GM18520 (cell line): ENCODE data around the gene TNFRSF1B.
A peak's percentile ranks its signal among the peaks of the same experiment; 100 is the strongest.

Experiments used
- ATAC-seq: cut with Tn5 transposase; IDR thresholded peaks from one replicate; pipeline ENCODE4 v1.9.1; 2021; ENCODE audit not compliant: unreplicated experiment

Gene TNFRSF1B

DNA sequence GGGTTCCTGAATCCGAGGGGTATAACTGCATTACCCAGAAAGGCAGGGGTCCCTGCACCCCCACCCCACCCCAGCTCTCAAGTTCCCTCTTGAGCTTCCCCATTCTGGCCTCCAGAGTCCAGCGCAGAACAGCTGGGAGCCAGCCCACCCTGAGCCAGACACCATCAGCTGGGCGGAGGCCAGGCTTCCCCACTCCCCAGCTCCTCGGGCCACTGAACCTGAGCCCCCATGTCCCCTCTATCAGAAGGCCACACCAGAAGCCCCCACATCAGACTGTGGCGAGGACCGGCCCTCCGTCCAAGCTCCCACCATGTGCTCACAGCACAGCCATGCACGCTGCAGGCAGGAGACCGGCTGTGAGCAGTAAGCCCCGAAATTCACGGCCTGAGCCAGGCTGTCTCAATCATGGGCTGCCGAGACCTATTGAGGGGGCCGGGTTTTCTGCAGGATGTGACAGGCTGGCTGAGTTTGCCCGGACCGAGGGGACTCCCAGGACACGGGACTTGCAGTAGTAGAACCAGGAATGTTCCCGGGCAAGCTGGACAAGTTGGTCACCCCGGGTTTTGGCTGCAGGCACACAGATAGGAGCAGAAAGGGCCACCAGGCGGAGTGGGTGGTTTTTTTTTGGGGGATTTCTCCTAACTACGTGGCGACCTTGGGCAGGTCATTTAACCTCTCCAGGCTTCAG is 25.5 kb upstream of the TNFRSF1B start:
- no peak for ATAC-seq

- ATAC-seq = no peak
These were observed 24.5 kb upstream of the TNFRSF1B start for GRCh38 chr1:12142141-12142823.

- ATAC-seq = no peak
These were observed 23.7 kb upstream of the TNFRSF1B start for GRCh38 chr1:12142891-12143630.

- ATAC-seq = no peak
These were observed 23.1 kb upstream of the TNFRSF1B start for GRCh38 chr1:12143631-12144155.

DNA sequence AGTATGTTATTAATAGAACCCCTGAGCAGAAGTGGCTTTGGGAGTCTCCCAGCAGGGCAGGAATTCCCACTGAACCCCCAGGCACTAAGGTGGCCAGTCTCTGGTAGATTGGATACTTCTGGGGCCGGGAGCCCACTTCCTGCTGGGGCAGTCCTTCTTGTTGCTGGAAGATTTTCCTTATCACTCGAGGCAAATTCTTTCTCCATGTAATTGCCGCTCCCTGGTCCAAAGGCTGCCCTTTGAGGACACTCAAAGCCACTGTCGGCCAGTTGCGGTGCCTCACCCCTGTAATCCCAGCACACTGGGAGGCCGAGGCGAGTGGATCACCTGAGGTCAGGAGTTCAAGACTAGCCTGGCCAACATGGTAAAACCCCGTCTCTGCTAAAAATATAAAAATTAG is 22.6 kb upstream of the TNFRSF1B start:
- no peak for ATAC-seq

DNA sequence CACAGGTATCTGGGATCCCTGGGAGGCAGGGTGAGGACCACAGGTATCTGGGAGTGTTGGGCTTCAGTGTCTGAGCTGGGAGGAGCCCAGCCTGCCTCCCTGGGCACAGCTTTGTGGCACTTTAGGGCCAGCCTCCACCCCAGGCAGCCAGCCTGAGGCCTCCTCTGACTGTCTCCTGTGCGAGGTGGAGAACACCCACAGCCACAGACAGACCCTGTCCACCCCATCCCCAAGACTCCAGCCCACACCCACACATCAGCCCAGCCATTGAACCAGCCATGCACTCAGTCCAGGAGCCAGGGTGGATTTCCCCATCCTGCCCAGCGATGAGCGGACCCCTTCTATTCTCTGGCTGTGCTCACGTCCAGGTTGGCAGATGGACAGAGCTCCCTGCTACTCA is 21.8 kb upstream of the TNFRSF1B start:
- no peak for ATAC-seq

- no peak for ATAC-seq
These were observed 21.0 kb upstream of the TNFRSF1B start for GRCh38 chr1:12145616-12146342.

- no peak for ATAC-seq
These were observed 20.3 kb upstream of the TNFRSF1B start for GRCh38 chr1:12146343-12147112.

DNA sequence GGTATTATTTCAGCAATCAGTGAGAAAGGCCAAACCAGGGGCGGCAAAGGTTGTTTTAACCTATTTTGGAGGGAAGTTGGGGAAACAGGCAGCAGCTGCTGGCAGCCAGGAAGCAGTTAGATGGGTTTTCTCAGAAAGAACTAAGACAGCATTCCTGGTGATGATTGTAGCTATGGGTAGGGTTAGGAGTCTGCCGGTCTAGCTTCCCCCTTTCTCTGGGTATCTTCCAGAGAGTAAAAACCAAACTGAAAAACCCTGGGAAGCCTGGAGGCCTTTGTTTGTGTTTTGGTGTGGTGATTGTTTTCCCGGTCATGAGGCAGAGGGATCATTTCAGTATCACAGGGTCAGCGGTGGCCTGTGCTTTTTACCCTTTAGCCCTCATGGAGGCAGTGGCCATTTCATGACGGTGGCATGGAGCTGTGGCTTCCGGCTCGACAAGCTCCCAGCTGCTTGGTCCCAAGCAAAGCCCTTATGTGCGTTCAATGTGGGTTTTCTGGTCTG is 19.5 kb upstream of the TNFRSF1B start:
- no peak for ATAC-seq

GRCh38 chr1:12148160-12148957 is 18.4 kb upstream of the TNFRSF1B start:
- ATAC-seq = no peak

- ATAC-seq = no peak
These were observed 17.6 kb upstream of the TNFRSF1B start for GRCh38 chr1:12148958-12149790.

- ATAC-seq = no peak
These were observed 17.0 kb upstream of the TNFRSF1B start for GRCh38 chr1:12149791-12150175.

- no peak for ATAC-seq
These were observed 16.2 kb upstream of the TNFRSF1B start for GRCh38 chr1:12150456-12151200.

GRCh38 chr1:12151465-12151864 is 15.3 kb upstream of the TNFRSF1B start:
- ATAC-seq = no peak

DNA sequence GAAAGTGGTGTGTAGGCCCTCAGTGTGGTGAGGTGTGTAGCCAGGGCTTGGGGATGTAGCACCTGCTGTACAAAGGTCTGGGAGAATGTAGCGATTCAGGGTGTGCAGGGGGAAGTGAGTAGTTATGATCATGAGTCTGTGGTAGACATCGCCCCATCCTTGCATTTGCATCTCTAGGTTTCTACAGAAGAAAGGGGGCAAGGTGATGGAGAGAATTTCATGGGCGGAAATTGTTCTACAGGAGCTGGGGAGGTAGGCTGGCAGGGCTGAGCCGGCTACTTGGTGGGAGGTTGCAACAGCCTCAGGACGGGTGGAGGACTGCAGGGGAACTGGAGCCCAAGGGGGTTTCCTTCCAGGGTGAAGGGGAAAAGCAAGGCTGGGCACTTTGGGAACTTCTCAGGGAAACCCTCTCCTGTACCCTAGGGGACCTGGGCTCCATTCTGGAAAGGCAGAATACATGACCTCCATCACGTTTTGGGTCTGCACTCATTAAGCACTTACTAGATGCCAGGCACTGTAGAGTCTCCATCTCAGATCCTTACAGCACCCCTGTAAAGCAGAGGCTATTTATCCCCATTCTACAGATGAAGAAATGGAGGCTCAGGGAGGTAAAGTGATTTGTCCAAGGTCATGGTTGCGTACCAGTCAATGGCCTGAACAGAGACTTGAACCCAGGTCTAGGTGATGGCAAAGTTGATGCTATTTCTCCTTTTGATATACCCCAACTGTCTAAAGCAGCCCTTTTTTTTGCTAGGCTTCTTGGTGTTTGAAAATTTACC is 14.5 kb upstream of the TNFRSF1B start:
- peak; percentile 41 for ATAC-seq

- ATAC-seq = peak; percentile 36
These were observed 13.5 kb upstream of the TNFRSF1B start for GRCh38 chr1:12153181-12153785.

GRCh38 chr1:12155328-12155727 is 11.5 kb upstream of the TNFRSF1B start:
- no peak for ATAC-seq
